ENCODE results near the gene OR5P2.
"Not testable (repeated sequence)": the region's sequence is repeated elsewhere in the genome, so short reads cannot be mapped to it uniquely, and the experiment has no call there.

GRCh38 chr11:7814897-7815296 lies 18.2 kb upstream of the OR5P2 start:
- TF ChIP-seq CTCF, POLR2A (IDR thresholded peaks at IDR 0.05): not testable (repeated sequence)
